Cerebellar cortex (tissue), 1 donor: ENCODE data around the gene TREH.

ENCODE experiments used
- DNase-seq: peaks from one replicate; pipeline ENCODE4 v3.0.0-alpha.2; 2015; ENCODE audit warnings: low spot score

The TREH gene

GRCh38 chr11:118663902-118664301, 15.5 kb downstream of the TREH start:
- DNase-seq = no peak

DNA sequence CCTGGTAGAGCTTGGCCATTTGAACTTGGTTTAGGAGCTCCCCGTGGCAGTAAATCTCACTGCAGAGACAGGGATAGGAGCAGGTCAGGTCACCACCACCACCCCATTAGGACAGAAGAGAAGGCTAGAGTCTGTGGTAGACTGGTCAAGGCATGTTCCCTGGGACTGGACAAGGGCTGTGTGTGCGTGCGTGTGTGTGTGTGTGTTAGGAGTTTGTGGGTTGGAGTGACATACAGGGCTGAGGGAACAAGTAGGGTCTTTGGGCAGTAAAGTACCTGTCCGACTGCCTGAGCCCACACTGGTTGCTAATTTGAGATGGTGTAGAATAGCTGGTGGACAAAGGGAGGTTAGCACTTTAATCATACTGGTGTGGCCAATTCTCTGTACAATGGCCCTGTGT, 16.1 kb downstream of the TREH start:
- DNase-seq = no peak

DNA sequence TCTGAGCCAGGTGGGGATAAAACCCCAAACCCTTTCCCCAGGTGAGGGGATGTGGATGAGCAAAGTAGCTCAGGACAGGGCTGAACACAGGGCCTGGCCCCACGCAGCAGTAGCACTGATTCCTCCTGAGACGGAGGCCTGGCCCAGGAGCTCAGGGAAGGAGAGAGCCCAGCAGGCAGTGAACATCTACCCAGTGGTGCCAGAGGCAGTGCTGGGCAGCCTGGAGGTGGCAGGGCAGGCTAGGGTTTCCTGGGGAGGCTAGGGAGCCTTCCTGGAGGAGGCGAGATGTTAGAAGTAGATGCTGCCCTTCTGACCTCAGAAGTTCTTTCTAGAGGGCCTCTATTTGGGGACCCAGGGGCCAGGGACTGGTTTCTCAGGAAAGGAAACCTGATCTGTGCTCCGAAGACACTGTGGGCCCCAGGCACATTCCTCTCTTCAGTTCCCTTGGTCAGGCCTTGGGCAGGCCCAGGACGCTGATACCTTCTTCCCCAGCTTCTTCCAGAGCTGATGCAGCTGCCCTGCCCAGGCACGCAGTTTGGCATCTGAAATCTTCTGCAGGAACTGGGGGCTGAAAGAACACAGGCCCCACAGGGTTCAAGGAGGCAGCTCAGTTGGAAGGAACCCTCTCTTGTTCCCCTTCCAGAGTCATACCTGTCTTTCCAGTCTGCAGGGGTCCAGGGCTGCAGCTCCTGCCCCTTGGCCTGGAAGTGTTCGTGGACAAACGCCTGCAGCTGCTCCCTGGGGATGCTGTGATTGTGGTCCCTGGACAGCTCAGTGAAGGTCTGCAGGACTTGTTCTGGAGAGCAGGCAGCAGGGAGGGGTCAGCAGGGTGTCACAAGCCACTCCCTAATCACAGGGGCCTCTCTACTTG, 16.8 kb downstream of the TREH start:
- DNase-seq = no peak

DNA sequence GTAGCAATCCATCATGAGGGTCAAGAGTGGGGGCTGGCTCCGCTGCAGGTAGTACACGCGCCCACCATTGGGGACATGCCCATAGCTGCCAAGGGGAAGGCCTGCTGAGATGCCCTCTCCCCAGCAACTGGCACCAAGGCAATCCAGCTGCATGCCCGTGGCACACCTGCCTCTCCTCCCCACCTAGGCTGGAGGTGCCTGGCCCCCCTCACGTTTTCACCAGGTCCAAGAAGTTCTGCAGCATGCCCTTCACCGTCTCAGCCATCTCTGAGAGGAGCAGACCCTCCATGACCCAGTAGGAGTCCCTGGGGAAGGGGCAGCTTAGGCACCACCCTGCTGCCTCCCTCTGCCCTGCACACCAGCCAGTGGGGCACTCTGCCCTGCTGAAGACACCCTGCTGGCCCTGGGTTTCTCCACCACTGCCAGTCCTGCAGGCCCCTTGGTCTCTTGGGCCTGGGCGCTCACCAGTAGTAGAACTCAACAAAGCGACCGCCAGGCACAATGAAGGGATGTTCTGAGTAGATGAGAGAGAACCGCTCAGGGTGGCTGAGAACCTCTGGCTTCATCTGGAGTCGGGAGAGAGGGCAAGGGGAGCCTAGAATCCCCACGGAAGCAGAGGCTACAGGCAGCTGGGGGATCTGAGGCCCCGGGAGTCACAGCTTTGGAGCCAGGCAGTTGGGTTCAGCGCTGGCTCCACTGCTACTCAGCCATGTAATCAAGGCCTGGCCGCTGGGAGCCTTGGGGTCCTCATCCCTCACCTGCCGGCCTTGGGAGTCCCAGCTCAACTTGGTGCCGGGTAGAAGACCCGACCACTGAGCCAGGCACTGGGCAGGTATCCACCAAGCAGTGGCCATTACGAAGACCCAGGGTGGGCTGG, 17.8 kb downstream of the TREH start:
- no peak for DNase-seq

GRCh38 chr11:118660681-118661424, 18.6 kb downstream of the TREH start:
- DNase-seq = peak; percentile 9

DNA sequence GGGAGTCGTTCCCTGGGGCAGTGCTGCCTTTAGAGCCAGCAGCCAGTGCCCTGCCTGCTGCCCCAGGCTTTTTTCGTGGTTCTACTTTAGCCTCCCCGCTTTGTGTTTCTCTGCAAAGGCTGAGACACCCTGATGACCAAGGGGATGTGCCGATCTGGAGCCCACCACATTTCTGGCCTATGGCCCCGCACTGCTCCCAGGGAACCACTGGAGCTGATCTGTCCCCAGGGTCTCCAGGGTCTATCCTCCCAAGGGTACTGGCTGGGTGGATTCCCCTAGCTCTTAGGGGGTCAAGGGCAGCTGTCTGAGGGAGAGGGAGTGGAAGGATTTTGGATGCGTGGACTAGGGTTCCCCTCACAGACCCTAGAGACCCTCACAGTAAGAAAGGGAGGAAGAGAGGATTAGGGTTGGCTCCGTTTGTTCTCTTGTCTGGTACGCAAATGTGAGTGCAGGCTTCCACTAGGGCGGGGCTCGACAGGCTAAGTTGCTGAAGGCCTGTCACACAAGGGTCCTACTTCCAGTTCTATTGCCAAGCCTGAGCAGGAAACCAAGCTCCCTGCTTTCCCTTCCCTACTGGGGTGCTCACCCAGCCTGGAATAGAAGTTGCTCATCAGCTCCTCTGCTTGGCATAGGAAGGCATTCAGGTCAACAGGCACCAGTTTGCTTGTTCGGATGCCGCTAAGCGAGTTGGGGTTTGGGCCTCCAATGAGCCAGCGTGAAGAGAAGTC, 19.3 kb downstream of the TREH start:
- no peak for DNase-seq

- DNase-seq = peak; percentile 88
Measured at GRCh38 chr11:118659314-118659952, 20.0 kb downstream of the TREH start.

GRCh38 chr11:118658429-118659313, 20.8 kb downstream of the TREH start:
- DNase-seq = no peak

DNA sequence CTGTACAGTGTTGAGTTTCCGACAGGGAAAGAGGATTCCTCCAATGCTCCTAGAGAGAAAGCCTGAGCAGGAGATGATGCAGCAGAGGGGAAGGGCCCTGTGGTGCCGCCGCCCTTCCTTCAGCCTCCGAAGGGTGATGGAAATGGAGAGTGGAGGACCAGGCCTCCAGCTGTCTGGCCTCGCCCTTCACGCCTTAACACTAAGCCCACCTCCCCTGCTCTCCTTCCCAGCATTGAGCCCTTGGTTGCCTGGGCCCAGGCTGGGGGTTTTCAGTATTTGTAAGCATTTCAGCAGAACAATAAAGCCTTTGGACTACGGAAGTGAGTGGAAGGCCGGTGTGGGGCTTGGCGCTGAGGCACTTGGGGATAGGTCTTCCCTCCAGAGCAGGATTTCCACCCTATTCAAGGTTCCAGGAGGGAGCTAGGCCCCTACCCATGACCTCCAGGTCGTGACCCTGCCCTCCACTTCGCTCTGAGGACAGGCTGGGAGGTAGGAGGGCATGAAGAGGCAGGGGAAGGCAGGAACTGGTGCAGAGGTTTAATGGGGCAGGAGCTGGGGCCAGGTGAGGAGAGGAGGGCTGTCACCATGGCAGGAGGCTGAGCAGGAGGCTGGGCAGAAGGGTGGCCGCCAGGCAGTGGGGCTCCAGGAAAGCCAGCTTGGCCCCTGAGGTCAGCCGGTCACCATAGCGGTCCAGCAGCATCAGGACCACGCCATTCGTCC, 21.6 kb downstream of the TREH start:
- DNase-seq = no peak

GRCh38 chr11:118657238-118657637, 22.2 kb downstream of the TREH start:
- DNase-seq = no peak

GRCh38 chr11:118656563-118657165, 22.8 kb downstream of the TREH start:
- no peak for DNase-seq

DNA sequence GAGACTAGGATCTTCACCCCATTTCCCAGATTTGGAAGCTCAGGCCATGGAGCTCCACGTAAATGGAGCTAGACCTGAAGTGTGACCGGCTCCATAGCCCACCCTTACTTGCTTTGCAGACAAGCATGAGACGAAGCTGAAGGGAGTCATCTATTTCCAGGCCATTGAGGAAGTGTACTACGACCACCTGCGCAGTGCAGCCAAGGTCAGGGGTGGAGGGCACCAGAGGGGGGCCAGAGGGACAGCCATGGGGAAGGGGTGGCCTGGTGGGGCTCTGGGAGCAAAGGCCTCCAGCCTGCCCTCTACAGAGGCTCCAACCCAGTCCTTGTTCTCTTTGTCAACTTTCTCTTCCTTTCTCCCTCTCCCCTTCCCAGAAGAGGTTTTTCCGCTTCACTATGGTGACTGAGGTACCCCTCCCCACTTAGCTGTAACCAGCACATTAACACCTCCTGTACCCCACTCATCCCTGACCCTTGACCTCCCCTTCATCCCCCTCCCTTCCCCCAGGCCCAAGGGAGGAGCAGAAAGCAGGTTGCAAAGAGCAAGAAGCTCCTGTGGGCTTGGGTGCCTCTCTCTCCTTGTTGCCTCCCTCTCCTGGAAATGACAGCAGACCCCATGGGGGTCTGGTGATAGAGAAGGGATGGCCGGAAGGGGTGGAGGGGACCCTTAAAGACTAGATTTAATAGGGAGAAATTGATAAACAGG, 23.8 kb downstream of the TREH start:
- DNase-seq = no peak

GRCh38 chr11:118653684-118654390, 25.6 kb downstream of the TREH start:
- no peak for DNase-seq

DNA sequence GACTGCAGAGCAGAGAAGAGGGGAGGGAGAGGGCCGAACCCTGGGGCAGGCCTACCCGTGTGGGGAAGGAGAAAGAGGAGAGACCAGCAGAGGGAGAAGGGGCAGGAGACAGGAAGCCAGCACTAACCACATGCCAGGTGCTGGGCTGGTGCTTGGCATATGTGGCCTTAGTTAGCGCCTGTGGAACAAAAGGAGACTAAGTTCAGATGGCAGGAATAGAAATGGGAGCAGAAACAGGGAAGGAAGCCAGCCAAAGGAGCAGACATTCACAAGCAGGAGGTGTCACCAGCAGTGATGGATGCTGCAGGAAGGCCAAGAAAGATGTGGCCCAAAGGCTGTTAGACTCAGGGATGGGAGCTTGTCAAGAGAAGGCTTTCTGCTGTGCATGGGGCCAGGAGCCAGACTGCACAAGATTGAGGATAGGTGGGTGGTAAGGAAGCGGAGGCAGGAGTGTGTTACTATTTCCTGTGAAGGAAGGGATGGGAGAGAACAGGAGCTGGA, 26.7 kb downstream of the TREH start:
- peak; percentile 96 for DNase-seq

- no peak for DNase-seq
Measured at GRCh38 chr11:118651820-118652219, 27.6 kb downstream of the TREH start.

- DNase-seq = no peak
Measured at GRCh38 chr11:118650366-118650765, 29.1 kb downstream of the TREH start.

DNA sequence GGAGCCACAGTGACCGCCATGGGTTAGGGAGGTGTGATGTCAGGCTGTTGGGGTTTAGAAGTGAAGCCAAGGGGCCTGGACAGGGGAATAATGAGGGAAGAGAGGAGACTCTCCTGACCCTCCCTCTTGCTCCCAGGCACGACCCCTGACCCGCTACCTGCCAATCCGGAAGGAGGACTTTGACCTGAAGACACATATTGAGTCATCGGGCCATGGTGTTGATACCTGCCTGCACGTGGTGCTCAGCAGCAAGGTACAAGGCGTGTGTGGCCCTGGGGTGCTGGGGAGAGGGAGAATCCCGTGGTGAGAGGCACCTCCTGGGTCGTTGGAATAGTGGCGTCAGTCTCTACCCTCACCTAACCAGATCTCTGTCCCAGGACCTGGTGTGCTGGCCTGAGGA, 29.5 kb downstream of the TREH start:
- DNase-seq = no peak

- DNase-seq = no peak
Measured at GRCh38 chr11:118648291-118648690, 31.2 kb downstream of the TREH start.
